HEK293T (cell line): Measurements from ENCODE around the gene WIPF2.

ENCODE experiments used
- ARNT ChIP-seq: fragments of 450-650 bp; IDR thresholded peaks from 2 replicates; pipeline ENCODE4 v1.6.1; 2017; ENCODE audit warnings: mild to moderate bottlenecking
- BHLHE40 ChIP-seq: fragments of 450-650 bp; IDR thresholded peaks from 2 replicates; pipeline ENCODE4 v1.6.1; 2016; ENCODE audit warnings: mild to moderate bottlenecking, moderate library complexity, borderline replicate concordance
- ELF4 ChIP-seq: fragments of 450-650 bp; IDR thresholded peaks from 2 replicates; pipeline ENCODE4 v1.6.1; 2017; ENCODE audit warnings: antibody characterized with exemption
- FOXA1 ChIP-seq: fragments of 450-650 bp; IDR thresholded peaks from 2 replicates; pipeline ENCODE4 v1.6.1; 2016; ENCODE audit warnings: mild to moderate bottlenecking
- FOXM1 ChIP-seq: fragments of 450-650 bp; IDR thresholded peaks from 2 replicates; pipeline ENCODE4 v1.6.1; 2017; ENCODE audit warnings: mild to moderate bottlenecking, borderline replicate concordance
- HDGF ChIP-seq: fragments of 450-650 bp; IDR thresholded peaks from 2 replicates; pipeline ENCODE4 v1.6.1; 2017; ENCODE audit warnings: antibody characterized with exemption, borderline replicate concordance
- NFRKB ChIP-seq: fragments of 450-650 bp; IDR thresholded peaks from 2 replicates; pipeline ENCODE4 v1.6.1; 2016; ENCODE audit warnings: mild to moderate bottlenecking, moderate library complexity
- SP1 ChIP-seq: fragments of 450-650 bp; IDR thresholded peaks from 2 replicates; pipeline ENCODE4 v1.6.1; 2017
- SUZ12 ChIP-seq: fragments of 450-650 bp; IDR thresholded peaks from 2 replicates; pipeline ENCODE4 v1.6.1; 2016; ENCODE audit warnings: mild to moderate bottlenecking
- TARDBP ChIP-seq: fragments of 450-650 bp; IDR thresholded peaks from 2 replicates; pipeline ENCODE4 v1.6.1; 2016
- ZNF384 ChIP-seq: fragments of 450-650 bp; IDR thresholded peaks from 2 replicates; pipeline ENCODE4 v1.6.1; 2016
- TF ChIP-seq, protein P1 (sequence below): fragments of 450-650 bp; IDR thresholded peaks from 2 replicates; pipeline ENCODE4 v1.6.1; 2016

DNA sequence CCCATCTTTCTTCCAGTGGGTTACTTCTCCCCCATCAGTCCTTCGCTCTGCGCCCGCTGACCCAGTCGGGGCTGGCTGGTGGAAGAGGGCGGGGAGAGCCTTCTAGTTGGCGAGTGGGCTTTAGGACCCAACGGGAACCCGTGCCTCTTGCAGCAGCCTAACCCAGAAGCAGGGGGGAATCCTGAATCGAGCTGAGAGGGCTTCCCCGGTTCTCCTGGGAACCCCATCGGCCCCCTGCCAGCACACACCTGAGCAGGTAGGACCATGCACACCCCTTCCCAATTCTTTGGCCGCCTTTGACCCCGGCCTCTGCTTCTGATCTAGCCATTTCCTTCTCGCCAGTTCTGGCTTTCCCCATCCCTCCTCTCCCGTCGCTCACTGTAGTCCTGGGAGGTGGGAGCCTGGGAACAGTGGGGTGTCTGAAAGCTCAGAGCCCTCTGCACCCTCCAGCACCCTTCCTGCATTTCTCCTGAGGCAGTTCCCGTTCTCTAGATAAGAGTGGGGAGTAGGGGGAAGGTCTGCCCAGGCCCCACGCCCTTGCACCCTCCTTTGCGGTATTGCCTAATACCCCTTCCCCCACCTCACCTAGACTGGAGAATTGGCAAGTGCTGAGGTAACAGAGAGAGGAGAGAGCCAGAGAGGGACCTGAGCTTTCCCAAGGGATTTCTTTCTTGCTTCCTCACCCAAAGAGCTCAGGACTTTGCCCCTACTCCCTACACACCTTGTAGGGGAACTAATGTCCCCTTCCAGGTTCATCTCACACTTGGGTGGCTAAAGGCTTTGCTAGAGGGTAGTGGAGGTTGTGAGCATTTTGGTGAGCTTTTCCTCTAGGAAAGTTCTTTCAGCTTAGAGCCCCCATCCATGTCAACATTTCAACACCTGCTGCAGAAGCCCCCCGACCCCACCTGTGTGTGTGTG is 90.2 kb downstream of the WIPF2 start, which contains the start of gene RARA:
- TF ChIP-seq FOXA1 = no peak
- no peak for TF ChIP-seq SUZ12
- TF ChIP-seq FOXM1 = no peak
- TF ChIP-seq SP1 = no peak
- no peak for TF ChIP-seq ZNF384
- TF ChIP-seq, protein P1, sequence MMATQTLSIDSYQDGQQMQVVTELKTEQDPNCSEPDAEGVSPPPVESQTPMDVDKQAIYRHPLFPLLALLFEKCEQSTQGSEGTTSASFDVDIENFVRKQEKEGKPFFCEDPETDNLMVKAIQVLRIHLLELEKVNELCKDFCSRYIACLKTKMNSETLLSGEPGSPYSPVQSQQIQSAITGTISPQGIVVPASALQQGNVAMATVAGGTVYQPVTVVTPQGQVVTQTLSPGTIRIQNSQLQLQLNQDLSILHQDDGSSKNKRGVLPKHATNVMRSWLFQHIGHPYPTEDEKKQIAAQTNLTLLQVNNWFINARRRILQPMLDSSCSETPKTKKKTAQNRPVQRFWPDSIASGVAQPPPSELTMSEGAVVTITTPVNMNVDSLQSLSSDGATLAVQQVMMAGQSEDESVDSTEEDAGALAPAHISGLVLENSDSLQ = no peak
- TF ChIP-seq ELF4 = no peak
- no peak for TF ChIP-seq BHLHE40
- TF ChIP-seq NFRKB = no peak
- no peak for TF ChIP-seq ARNT
- TF ChIP-seq HDGF = no peak
- no peak for TF ChIP-seq TARDBP
